CD4-positive, alpha-beta T cell (primary cell): ENCODE results near the gene C14orf180. TPM values are rescaled to one million over a fixed set of nuclear protein-coding genes. Genes with fewer than 3 reads are reported as not detected.

Experiments used
- ATAC-seq: fragments of 200-7000 bp; cut with Tn5 transposase; one replicate; pipeline ENCODE4 v1.10.0; 2022; ENCODE audit warnings: mild to moderate bottlenecking; ENCODE audit not compliant: poor library complexity
- CTCF ChIA-PET: fragments of 350-600 bp; sonication (Branson Sonifier 250); formaldehyde crosslinking; loops from one replicate; lab custom pipeline; 2021; ENCODE audit warnings: antibody characterized with exemption, inconsistent platforms; lab: Charles Lee
- POLR2A ChIA-PET: fragments of 350-600 bp; sonication (Branson Sonifier 250); formaldehyde crosslinking; loops from one replicate; lab custom pipeline; 2021; ENCODE audit warnings: antibody characterized with exemption, inconsistent platforms; lab: Charles Lee
- DNase-seq, 14 experiments: peaks; one replicate each; pipeline ENCODE4 v3.0.0-alpha.2; 2013 to 2020; ENCODE audit warnings: mixed read lengths in 2 of 14
- H3K27ac ChIP-seq, 2 donors: one replicate each; pipeline versions ENCODE4 v1.5.1 to v1.7.0; 2013; ENCODE audit warnings: low read length in 2 of 2, low read depth in 1 of 2, mild to moderate bottlenecking in 1 of 2
- H3K27me3 ChIP-seq, 2 experiments: 1 replicate in 1 of 2; 2 replicates in 1 of 2; pipeline versions ENCODE4 v1.6.1 to v1.7.0; 2013; ENCODE audit warnings: low read length in 2 of 2, control low read depth in 1 of 2, mild to moderate bottlenecking in 1 of 2, moderate library complexity in 1 of 2; ENCODE audit not compliant: insufficient read depth in 2 of 2, control insufficient read depth in 1 of 2
- H3K36me3 ChIP-seq: one replicate; pipeline ENCODE4 v1.6.1; 2013; ENCODE audit warnings: low read length, control low read depth; ENCODE audit not compliant: insufficient read depth
- H3K4me1 ChIP-seq: one replicate; pipeline ENCODE4 v1.6.1; 2013; ENCODE audit warnings: low read length, control low read depth; ENCODE audit not compliant: insufficient read depth
- H3K4me3 ChIP-seq: one replicate; pipeline ENCODE4 v1.5.1; 2013; ENCODE audit warnings: mild to moderate bottlenecking, low read length, moderate library complexity
- H3K9me3 ChIP-seq, 2 experiments: 1 replicate in 1 of 2; 2 replicates in 1 of 2; pipeline versions ENCODE4 v1.6.1 to v1.7.0; 2013; ENCODE audit warnings: low read length in 2 of 2, mild to moderate bottlenecking in 2 of 2, control low read depth in 1 of 2, moderate library complexity in 1 of 2; ENCODE audit not compliant: control insufficient read depth in 1 of 2, insufficient read depth in 1 of 2
- H3K27ac Mint-ChIP-seq: one replicate; pipeline ENCODE4 v1.8.0; 2020; ENCODE audit warnings: mixed read lengths
- H3K27me3 Mint-ChIP-seq: one replicate; pipeline ENCODE4 v1.8.0; 2021; ENCODE audit warnings: mixed read lengths
- H3K36me3 Mint-ChIP-seq: one replicate; pipeline ENCODE4 v1.8.0; 2021; ENCODE audit warnings: low read depth, mixed read lengths
- H3K4me1 Mint-ChIP-seq: one replicate; pipeline ENCODE4 v1.8.0; 2021; ENCODE audit warnings: low read depth, mixed read lengths
- H3K4me3 Mint-ChIP-seq: one replicate; pipeline ENCODE4 v1.8.0; 2020; ENCODE audit warnings: mild to moderate bottlenecking, mixed read lengths
- H3K9me3 Mint-ChIP-seq: one replicate; pipeline ENCODE4 v1.8.0; 2020; ENCODE audit warnings: mixed read lengths
- CTCF ChIP-seq: fragments of 200-600 bp; IDR thresholded peaks from one replicate; pipeline ENCODE4 v1.8.0; 2022; ENCODE audit warnings: antibody characterized with exemption, mild to moderate bottlenecking
- intact Hi-C, 2 experiments: fragments of 100-400 bp; cut with DNase I in 1 of 2; cut with micrococcal nuclease in 1 of 2; formaldehyde crosslinking; loops; one replicate each; pipeline versions ENCODE4 v1.15.1 to v1.9.0; 2023 to 2025; cut with DNase I, micrococcal nuclease
- total RNA-seq, 174 experiments: library from RNA in 2 of 174; stranded (reverse) in 2 of 174; gene quantifications; one replicate each; pipeline ENCODE4 v1.2.3 and lab custom pipeline; 2021 to 2026

The C14orf180 gene
- total RNA-seq, 2 experiments from 2014 or later = not detected

- intact Hi-C loops = no loop called here
- Histone ChIP-seq H3K27ac (no peak overlapping the region), H3K27me3 (peaks cover 0 to 3% of the 10 kb centered on the region in 2 experiments), H3K4me1 (no peaks in the 10 kb centered on the region), H3K4me3 (no peak overlapping the region), H3K9me3 (peaks cover 0 to 7% of the 10 kb centered on the region in 2 experiments), H3K36me3 (no peaks in the 10 kb centered on the region)
- H3K36me3 Mint-ChIP-seq = no peaks in the 10 kb centered on the region
- H3K4me3 Mint-ChIP-seq = no peak overlapping the region
- DNase-seq (no peak), ATAC-seq (no peak)
- no peak overlapping the region for H3K27ac Mint-ChIP-seq
- TF ChIP-seq CTCF = no peak
- H3K27me3 Mint-ChIP-seq = peaks cover 8% of the 10 kb centered on the region
- no peaks in the 10 kb centered on the region for H3K4me1 Mint-ChIP-seq
- POLR2A ChIA-PET = no interaction called here
- no peaks in the 10 kb centered on the region for H3K9me3 Mint-ChIP-seq
- CTCF ChIA-PET = no interaction called here
Observed at GRCh38 chr14:104555430-104556255, 23.9 kb upstream of the C14orf180 start.

GRCh38 chr14:104556256-104557021, 23.1 kb upstream of the C14orf180 start:
- no peak for TF ChIP-seq CTCF
- ATAC-seq (no peak), DNase-seq (no peak)
- H3K9me3 Mint-ChIP-seq = no peaks in the 10 kb centered on the region
- intact Hi-C loops = no loop called here
- H3K27ac ChIP-seq = no peak overlapping the region
- H3K27me3 ChIP-seq = peaks cover 0 to 3% of the 10 kb centered on the region in 2 experiments
- H3K27ac Mint-ChIP-seq = no peak overlapping the region
- H3K4me1 Mint-ChIP-seq = no peaks in the 10 kb centered on the region
- ChIA-PET POLR2A (no interaction called here), CTCF (no interaction called here)
- H3K36me3 ChIP-seq = no peaks in the 10 kb centered on the region
- no peaks in the 10 kb centered on the region for H3K36me3 Mint-ChIP-seq
- H3K4me3 ChIP-seq = no peak overlapping the region
- peaks cover 0 to 7% of the 10 kb centered on the region in 2 experiments for H3K9me3 ChIP-seq
- no peak overlapping the region for H3K4me3 Mint-ChIP-seq
- peaks cover 4% of the 10 kb centered on the region for H3K27me3 Mint-ChIP-seq
- no peaks in the 10 kb centered on the region for H3K4me1 ChIP-seq

GRCh38 chr14:104557086-104557485, 22.5 kb upstream of the C14orf180 start:
- no peak overlapping the region for H3K27ac Mint-ChIP-seq
- ChIA-PET CTCF (no interaction called here), POLR2A (no interaction called here)
- no peak overlapping the region for H3K27ac ChIP-seq
- no peaks in the 10 kb centered on the region for H3K4me1 Mint-ChIP-seq
- no peak for ATAC-seq
- no peaks in the 10 kb centered on the region for H3K9me3 Mint-ChIP-seq
- H3K4me1 ChIP-seq = no peaks in the 10 kb centered on the region
- H3K36me3 ChIP-seq = no peaks in the 10 kb centered on the region
- H3K27me3 ChIP-seq = peaks cover 0 to 3% of the 10 kb centered on the region in 2 experiments
- H3K27me3 Mint-ChIP-seq = peaks cover 4% of the 10 kb centered on the region
- H3K9me3 ChIP-seq = peaks cover 0 to 7% of the 10 kb centered on the region in 2 experiments
- H3K4me3 Mint-ChIP-seq = no peak overlapping the region
- no peak for DNase-seq
- intact Hi-C loops = no loop called here
- TF ChIP-seq CTCF = no peak
- H3K36me3 Mint-ChIP-seq = no peaks in the 10 kb centered on the region
- no peak overlapping the region for H3K4me3 ChIP-seq
